GM13977 (cell line): Measurements from ENCODE around the gene ASB16.

Experiments used
- DNase-seq: peaks from one replicate; pipeline ENCODE4 v3.0.0; 2012; ENCODE audit warnings: low spot score
- in situ Hi-C: fragments of 300-500 bp; cut with MboI; formaldehyde crosslinking; loops from one replicate; pipeline ENCODE4 v1.12.0; 2022; ENCODE audit warnings: low sequenced_read_pairs, low pct_unique_long_range_greater_than_20kb, mixed read lengths, inconsistent platforms; ENCODE audit not compliant: unreplicated experiment
- TF ChIP-seq, protein P1 (sequence below): IDR thresholded peaks from 2 replicates; pipeline ENCODE4 v1.5.1; 2012; ENCODE audit warnings: mild to moderate bottlenecking, control low read depth; ENCODE audit not compliant: insufficient read depth; ENCODE audit errors: extremely low read depth, missing control alignments

ASB16 gene

DNA sequence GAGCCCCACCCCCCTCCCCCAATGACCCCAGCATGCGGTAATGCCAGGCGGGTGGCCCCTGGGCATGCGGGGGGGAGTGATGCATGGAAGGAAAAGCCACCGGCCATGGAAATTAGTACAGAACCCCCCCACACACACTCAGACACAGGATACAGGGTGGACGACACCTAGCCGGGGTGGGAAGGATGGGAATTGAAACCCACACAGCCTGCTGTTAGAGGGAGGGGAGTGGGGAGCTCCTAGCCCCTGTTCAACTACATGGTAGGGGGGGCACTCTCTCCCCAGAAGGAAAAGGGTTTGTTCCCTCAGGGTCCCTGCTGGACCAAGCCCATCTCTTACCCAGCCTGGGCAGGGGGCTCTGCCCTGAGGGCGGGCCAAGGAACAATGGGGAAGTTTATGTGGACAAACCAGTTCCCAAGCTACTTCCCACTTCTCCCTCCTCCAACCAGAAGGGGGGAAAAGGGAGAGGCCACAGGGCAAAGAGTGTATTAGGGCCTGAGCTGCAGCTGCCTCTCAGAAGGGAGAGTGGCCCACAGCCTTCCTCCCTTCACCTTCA is 21.5 kb downstream of the ASB16 start:
- no peak for DNase-seq
- TF ChIP-seq, protein P1, sequence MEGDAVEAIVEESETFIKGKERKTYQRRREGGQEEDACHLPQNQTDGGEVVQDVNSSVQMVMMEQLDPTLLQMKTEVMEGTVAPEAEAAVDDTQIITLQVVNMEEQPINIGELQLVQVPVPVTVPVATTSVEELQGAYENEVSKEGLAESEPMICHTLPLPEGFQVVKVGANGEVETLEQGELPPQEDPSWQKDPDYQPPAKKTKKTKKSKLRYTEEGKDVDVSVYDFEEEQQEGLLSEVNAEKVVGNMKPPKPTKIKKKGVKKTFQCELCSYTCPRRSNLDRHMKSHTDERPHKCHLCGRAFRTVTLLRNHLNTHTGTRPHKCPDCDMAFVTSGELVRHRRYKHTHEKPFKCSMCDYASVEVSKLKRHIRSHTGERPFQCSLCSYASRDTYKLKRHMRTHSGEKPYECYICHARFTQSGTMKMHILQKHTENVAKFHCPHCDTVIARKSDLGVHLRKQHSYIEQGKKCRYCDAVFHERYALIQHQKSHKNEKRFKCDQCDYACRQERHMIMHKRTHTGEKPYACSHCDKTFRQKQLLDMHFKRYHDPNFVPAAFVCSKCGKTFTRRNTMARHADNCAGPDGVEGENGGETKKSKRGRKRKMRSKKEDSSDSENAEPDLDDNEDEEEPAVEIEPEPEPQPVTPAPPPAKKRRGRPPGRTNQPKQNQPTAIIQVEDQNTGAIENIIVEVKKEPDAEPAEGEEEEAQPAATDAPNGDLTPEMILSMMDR, result no peak
- in situ Hi-C loops, result no loop called here

DNA sequence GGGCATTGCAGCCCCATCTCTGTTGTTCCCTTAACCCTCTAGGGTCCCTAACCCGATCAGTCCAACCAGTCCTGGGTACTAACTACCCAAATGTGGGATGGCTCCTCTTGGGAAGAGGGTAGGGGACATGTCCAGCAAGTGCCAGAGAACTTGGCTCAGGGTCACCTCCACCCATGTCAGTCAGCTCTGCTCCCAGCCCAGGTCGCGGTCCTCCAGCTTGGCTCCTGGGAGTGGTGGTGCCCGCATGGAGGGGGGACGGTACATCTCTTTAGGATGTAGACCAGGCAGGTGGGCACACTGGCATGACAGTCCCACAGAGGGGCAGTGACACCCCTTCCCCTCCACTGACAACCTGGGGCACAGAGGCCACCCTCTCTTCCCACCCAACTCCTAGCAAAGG is 22.2 kb downstream of the ASB16 start:
- in situ Hi-C loops, result no loop called here
- TF ChIP-seq, protein P1, result no peak
- no peak for DNase-seq

GRCh38 chr17:44193326-44194084 is 23.0 kb downstream of the ASB16 start:
- TF ChIP-seq, protein P1, result no peak
- no peak for DNase-seq
- in situ Hi-C loops, result no loop called here

DNA sequence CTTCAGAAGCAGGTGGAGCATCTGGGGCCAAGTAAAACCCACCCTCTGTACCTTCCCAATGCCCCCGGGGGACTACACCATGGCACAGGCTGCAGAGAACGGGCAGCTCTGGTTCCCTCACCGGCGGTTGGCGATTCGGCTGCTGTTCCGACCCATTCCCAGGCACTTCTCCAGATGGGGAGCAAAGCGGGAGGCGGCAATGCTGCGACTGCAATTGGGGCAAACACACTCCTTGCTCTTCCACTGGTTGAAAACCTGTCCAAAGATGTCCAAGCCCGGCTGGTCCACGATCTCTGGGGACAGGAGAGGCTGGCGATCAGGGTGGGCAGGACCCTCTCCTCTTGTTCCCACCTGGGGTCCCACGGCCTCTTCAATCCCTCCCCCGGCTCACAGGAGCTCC is 26.6 kb downstream of the ASB16 start:
- in situ Hi-C loops, result no loop called here
- TF ChIP-seq, protein P1, result no peak

GRCh38 chr17:44197980-44198720 is 27.6 kb downstream of the ASB16 start:
- in situ Hi-C loops, result no loop called here
- peak; percentile 77 for DNase-seq
- TF ChIP-seq, protein P1, result peak; percentile 23

More for the DNA sequence above, 26.6 kb downstream of the ASB16 start:
- DNase-seq, result no peak

DNA sequence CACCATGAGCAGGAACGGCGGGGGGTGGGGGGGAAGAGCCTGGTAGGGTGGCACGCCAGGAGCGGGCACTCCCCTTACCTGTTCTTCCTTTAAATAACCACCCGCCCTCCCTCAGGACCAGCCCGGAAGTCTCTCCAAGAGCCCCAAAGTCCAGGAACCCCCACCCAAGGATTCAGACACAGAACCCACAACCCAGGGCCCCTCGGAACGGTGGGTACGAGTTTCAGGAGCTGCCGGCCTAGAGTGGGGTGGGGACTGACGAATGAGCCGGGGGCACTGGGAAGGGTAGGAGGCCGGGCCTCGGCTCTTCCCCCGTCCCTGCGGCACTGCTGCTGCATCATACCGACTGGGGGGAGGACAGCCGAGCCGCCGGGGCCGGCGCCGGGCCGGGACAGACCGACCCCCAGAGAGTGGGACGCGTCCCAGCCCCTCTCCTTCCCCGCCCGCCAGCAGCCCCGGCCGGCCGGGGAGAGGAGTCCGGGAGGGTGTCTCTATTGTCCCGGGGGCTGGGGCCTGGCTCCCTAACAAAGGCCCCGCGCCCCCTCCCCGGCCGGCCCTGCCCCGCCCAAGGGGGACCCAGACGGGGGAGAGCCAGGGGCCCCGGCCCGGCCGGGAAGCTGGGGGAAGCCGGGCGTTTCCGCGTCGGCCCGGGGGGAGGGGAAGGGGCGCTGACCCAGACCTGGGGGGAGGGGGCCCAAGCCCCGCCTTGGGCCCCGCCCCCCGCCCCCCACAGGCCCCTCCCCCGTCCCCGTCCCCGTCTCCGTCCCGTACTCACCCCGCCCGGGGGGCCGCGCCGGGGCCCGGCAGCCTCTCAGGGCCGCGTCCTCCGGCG is 28.4 kb downstream of the ASB16 start:
- TF ChIP-seq, protein P1, result no peak
- in situ Hi-C loops, result no loop called here
- peak; percentile 95 for DNase-seq
